HG02852 (cell line): ENCODE measurements around the gene SRCIN1.
"Not testable (repeated sequence)": the region's sequence is repeated elsewhere in the genome, so short reads cannot be mapped to it uniquely, and the experiment has no call there.

Source experiments
- ATAC-seq: cut with Tn5 transposase; IDR thresholded peaks from one replicate; pipeline ENCODE4 v1.9.1; 2021; ENCODE audit warnings: mild to moderate bottlenecking, moderate library complexity; ENCODE audit not compliant: unreplicated experiment

SRCIN1 gene, protein sequence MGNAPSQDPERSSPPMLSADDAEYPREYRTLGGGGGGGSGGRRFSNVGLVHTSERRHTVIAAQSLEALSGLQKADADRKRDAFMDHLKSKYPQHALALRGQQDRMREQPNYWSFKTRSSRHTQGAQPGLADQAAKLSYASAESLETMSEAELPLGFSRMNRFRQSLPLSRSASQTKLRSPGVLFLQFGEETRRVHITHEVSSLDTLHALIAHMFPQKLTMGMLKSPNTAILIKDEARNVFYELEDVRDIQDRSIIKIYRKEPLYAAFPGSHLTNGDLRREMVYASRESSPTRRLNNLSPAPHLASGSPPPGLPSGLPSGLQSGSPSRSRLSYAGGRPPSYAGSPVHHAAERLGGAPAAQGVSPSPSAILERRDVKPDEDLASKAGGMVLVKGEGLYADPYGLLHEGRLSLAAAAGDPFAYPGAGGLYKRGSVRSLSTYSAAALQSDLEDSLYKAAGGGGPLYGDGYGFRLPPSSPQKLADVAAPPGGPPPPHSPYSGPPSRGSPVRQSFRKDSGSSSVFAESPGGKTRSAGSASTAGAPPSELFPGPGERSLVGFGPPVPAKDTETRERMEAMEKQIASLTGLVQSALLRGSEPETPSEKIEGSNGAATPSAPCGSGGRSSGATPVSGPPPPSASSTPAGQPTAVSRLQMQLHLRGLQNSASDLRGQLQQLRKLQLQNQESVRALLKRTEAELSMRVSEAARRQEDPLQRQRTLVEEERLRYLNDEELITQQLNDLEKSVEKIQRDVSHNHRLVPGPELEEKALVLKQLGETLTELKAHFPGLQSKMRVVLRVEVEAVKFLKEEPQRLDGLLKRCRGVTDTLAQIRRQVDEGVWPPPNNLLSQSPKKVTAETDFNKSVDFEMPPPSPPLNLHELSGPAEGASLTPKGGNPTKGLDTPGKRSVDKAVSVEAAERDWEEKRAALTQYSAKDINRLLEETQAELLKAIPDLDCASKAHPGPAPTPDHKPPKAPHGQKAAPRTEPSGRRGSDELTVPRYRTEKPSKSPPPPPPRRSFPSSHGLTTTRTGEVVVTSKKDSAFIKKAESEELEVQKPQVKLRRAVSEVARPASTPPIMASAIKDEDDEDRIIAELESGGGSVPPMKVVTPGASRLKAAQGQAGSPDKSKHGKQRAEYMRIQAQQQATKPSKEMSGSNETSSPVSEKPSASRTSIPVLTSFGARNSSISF

DNA sequence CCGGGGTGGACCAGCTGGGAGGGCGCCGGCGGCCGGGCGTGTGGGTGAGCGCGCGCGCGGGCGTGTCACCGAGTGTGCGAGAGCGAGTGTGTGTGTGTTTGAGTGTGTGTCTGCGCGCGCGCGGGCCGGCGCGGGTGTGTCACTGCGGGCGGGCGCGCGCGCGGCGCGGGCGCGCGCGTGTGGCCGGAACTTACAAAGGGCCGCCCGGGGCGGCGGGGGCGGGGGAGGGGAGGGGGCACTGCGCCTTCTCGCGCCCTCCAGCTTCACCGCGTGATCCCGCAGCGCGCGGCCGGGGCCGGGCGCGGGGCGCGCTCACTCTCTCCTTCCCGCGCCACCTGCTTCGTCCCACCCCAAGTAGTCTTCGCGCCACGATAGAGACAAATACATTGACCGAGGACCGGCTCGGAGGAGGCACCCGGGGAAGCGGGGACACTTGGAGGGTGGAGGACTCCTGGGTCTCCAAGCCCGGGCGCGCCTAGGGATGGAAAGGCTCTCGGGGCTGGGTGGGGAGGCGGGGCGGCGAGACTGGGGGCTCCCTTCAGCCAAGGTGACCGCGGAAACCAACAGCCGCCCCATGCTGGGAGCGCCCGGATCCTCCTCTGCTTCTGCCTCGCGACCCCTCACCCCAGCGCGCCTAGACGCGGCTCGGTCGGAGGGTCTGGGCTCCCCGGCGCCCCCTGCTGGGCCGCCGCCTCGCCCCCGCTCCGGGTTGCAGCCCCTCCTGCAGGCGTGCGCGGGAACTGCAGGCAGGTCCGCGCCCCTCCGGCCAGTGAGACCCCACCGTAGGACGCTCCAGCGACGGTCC, at the start of gene SRCIN1:
Gene SRCIN1 (minus strand): TSS at position 112 of the 805 bp plus-strand sequence. CDS start 247 bp downstream, outside the sequence.
- no peak for ATAC-seq

DNA sequence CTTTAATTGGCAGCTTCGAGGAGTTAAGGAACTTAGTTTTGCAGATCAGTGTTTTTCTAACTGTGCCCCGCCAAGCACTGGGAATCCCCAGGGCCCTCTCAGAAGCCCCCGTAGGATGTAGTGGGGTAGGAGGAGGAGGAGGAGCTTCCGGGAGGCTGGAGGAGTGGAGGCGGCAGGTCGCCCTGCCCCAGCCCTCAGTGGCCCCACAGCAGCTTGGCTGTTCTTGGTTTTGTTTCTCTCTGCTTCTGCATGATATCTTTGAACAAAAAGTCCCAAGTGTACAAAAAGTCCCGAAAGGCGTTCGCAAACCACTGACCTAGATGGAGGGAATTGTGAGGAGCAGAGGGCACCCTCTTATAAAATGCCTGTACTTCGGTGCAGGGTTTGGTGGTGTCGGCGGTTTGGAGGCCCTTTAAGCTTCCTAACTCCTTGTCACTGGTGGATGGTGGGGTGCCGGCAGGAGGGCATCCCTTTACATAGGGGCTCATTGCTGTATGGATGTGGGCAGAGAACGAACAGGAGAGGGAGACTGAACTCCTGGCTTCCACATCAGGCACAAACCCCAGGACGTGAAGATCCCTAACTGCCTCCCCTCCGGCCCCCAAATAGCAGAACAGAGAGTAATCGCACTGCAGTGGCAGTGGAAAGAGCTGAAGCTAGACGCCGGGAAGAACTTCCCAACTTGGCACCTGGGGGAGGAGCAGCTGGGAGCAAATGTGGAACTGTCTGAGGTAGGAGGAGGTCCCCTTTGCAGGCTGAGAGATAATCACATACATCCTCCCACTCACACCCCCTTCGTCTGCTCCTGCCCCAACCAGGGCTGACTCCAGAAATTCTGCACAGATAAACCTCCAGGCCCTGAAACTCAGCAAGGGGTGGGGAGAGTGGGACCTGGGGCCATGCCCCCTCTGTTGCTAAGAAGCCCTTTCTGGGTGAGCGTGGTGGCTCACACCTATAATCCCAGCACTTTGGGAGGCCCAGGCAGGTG, 49.0 kb upstream of the SRCIN1 start:
- ATAC-seq, result peak; percentile 51

DNA sequence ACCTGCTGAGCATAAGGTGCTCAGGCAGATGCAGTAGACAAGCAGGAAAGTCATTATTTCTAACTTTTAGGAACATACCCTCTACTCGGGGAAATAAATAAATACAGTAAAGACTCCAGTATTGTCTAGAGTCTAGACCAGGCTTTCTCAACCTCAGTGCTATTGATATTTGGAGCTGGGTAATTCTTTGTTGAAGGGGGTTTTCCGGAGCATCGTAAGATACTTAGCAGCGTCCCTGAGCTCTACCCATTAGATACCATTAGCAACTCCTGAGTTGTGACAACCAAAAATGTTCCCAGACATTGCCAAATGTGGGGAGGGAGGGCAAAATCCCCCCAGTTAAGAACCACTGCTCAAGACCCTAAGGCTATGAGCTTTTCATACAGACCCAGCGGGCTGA, 47.9 kb upstream of the SRCIN1 start:
- no peak for ATAC-seq

DNA sequence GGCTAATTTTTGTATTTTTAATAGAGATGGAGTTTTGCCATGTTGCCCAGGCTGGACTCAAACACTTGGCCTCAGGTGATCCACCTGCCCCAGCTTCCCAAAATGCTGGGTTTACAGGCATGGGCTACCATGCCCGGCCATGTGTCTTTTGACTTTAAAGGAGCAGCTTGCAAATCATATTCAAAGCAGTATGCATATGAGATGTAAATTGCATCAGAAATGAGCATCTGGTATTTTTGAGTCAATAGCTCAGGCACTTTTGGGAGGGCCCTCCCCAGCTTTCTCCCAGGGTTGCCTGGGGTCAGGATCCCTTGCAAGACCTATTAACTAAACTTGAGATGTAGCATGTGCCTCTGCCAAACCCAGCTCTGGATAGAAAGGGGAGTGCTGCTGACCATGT, 47.5 kb upstream of the SRCIN1 start:
- no peak for ATAC-seq

DNA sequence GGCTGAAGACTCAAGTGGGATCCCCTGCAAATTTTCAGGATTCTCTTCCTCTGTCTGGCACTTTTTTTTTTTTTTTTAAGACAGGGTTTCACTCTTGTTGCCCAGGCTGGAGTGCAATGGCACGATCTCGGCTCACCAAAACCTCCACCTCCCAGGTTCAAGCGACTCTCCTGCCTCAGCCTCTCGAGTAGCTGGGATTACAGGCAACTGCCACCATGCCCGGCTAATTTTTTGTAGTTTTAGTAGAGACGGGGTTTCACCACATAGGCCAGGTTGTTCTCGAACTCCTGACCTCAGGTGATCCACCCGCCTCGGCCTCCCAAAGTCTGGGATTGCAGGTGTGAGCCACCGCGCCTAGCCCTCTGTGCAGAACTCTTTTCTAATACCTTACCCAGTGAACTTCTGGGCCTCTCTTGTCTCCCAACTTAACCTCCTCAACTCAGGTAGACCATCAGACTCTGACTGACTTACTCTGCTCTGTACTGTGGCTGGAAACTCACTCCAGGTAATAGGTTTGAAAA, 45.0 kb upstream of the SRCIN1 start:
- not testable (repeated sequence) for ATAC-seq

DNA sequence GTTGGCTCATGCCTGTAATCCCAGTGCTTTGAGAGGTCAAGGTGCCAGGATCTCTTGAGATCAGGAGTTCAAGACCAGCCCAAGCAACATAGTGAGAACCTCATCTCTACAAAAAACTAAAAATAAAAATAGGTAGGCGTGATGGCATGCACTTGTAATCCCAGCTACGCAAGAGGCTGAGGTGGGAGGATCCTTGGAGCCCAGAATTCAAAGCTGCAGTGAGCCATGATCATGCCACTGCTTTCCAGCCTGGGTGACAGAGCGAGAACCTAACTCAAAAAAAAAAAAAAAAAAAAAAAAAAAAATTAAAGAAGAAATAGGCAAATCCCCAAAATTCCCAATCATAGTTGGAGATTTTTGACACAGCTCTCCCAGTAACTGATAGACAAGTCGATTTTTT, 32.2 kb upstream of the SRCIN1 start:
- no peak for ATAC-seq

DNA sequence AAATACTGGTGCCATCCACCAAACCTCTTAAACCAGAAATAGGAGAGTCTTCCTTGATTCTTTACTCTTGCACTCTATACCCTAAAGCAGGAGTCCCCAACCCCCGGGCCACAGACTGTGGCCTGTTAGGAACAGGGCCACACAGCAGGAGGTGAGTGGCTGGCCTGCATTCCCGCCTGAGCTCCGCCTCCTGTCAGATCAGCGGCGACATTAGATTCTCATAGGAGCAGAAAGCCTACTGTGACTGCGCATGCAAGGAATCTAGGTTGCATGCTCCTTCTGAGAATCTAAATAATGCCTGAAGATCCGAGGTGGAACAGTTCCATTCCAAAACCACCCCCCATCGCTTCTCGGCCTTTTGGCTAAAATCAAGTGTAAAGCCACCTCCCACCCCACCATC, 30.3 kb upstream of the SRCIN1 start:
- ATAC-seq, result no peak

DNA sequence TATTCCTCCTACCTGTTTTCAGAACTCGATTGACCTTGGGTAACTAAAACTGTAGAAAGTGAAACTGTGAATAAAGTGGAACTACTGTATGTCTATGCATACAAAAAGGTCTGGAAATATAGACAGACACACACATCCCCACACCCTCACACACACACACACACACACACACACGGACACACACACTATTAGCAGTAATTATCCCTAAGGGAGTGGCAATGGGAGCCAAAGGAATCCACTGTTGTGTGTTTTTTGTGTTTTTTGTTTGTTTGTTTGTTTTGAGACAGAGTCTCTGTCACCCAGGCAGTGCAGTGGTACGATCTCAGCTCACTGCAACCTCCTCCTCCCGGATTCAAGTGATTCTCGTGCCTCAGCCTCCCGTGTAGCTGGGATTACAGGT, 26.6 kb upstream of the SRCIN1 start:
- no peak for ATAC-seq

DNA sequence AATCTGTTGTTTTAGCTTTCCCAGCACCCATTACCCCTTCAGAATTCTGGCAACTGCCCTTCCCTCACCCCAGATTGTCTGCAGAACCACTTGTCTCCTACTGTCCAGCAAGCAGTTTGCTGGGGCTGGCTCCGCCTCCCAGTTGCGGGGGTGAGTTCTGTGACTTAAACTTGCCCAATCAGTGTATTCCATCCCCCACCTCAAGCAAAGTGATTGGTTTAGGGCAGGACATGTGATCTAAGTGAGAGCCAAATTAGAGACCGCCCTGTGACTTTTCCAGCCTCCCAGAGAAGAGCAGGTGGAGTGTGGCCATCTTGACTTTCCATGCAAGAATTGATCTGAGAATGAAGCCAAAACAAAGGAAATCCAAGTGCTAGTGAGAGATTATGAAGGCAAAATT, 22.7 kb upstream of the SRCIN1 start:
- ATAC-seq, result no peak

DNA sequence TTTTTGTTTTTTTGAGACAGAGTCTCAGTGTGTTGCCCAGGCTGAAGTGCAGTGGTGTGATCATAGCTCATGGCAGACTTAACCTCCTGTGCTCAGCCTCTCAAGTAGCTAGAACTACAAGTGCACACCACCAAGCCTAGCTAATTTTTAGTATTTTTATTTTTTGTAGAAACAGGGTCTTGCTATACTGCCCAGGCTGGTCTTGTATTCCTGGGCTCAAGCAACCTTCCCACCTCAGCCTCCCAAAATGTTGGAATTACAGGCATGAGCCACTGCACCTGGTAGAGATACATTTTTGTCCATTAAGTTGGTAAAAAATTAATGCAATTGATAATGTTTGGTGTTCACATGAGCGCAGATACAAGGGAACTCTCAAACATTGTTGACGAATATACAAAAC, 22.2 kb upstream of the SRCIN1 start:
- no peak for ATAC-seq

DNA sequence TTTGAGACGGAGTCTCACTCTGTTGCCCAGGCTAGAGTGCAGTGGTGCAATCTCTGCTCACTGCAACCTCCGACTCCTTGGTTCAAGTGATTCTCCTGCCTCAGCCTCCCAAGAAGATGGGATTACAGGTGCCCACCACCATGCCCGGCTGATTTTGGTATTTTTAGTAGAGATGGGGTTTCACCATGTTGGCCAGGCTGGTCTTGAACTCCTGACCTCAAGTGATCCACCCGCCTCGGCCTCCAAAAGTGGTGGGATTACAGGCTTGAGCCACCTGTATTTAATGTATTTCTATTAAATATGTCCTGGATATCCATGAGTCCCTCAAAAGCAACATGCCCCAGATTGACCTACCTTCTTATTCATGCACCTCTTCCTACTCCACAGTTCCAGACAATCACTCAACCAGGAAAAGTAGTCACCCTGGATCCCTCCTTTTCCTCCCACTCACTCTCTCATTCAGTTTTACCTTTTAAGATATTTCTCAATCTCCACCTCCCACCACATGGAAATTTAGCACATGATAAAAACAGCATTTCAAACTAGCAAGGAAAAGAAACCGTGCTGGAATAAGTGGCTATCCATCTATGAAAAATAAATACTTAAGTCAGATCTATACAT, 21.0 kb upstream of the SRCIN1 start:
- not testable (repeated sequence) for ATAC-seq

DNA sequence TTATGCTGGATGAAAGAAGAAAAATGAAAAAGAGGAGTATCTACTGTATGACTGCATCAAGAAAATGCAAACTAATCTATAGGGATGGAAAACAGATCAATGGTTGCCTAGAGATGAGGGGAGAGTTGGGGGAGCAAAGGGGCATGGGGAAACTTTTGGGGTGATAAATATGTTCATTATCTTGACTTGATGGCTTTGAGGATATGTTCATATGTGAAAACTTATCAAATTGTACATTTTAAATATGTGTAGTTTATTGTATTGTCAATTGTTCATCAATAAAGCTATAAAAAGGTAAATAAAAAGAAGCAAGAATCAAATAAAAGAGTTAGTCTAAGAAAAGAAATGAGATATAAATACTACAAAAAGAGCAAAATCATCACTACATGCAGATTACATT, 19.7 kb upstream of the SRCIN1 start:
- no peak for ATAC-seq

DNA sequence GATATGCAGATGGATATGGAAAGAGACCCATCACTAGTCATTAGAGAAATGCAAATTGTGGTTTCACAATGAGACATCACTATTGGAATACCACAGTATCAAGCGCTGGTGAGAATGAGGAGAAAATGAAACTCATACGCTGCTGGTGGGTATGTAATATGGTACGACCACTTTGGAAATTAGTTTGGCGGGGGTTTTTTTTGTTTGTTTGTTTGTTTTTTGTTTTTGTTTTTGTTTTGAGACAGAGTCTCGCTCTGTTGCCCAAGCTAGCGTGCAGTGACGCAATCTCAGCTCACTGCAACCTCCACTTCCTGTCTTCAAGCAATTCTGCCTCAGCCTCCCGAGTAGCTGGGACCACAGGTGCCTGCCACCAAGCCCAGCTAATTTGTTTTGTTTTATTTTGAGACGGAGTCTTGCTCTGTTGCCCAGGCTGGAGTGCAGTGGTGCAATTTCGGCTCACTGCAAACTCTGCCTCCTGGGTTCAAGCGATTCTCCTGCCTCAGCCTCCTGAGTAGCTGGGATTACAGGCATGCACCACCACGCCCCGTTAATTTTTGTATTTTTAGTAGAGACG, 19.1 kb upstream of the SRCIN1 start:
- peak; percentile 72 for ATAC-seq

DNA sequence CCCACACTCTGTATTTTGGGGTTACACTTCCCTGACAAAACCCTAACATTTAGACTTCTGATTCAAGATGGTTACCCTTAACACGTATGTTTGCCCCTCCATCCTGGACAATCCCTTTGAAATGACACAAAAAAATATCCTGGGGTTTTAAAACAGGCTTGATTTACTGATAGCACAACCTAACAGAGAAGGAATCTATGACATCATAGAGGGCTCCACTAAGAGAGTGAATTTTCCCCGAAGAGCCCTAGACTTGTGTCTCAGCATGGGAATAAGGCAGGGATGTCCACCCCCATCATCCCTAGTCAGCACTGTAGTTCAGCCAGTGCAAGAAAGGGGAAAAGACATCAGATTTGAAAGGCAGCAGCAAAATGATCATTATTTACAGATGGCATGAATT, 15.8 kb upstream of the SRCIN1 start:
- no peak for ATAC-seq

DNA sequence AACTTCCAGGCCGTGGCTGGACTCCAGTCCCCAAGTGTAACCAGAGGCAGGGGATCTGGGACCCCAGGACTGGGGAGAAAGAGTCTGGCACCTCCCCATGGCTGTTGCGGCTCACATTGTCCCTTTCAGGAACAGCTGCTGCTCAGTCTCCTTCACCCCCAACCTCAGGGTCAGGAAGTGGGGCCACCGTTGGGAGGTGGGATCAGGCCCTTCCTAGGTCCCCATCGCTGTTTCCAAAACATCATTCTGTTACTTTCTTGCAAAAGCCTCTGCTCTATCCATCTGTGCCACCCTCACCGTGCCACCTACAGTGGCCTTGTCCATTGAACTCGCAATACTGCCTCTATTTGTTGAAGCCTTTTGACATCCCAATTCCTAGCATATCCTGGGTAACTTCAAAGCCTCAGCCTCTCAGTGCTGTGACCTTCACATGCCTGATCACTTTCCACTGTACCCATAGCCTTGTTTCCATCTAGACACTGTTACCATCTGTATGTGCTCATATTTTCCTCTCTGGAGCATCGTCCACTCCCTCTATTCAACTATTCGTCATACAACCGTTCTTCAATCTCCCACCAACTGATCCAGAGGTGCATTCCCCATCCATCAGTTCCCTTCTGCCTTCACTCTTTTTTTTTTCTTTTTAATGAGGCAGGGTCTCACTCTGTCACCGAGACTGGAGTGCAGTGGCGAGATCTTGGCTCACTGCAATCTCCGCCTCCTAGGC, 15.0 kb upstream of the SRCIN1 start:
- ATAC-seq, result no peak

DNA sequence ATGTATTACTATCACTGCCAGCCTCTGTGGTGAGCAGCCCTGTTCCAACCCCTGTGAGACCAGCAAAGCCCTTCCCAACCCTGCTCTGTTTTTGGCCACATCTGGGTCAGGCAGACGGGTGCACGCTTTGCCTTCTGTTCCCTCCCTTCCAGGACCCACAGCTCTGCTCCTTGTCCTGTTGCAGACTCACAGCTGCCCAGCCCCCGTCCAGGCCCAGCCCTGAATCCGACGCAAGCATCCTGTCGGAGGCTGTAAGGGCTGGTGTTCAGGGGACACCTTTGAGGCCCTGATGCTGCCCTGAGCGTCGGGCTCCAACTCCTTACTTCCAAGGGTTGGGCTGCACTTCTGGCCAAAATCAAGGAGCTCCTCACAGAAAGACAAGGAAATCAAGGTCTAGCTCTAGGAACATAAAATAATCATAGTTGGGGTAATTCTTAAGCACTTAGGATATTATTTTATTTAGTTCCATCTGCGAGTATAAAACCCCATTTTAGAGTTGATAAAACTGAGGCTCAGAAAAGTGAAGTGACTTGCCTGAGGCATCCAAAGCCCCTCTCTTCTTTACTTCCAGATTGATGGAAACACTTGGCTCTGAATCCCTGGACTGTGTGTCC, 14.3 kb upstream of the SRCIN1 start:
- ATAC-seq, result no peak

DNA sequence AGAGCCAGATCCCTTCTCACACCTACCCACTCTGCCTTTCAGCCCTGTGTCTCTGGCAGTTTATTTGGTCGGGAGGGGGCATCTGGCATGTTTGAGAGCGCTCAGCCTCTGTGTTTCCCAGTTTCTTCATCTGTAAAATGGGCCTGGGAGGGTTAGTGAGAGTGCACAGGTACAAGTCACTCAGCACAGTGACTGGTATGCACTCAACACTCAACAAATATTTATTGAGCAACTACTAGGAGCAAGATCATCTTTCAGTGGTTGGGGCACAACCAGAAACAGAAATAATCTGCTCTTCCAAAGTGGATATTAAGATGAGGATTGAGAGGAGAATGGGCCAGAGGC, 13.7 kb upstream of the SRCIN1 start:
- no peak for ATAC-seq
